DMS 273 (cell line): ENCODE data around the gene SSR2.
A peak's percentile ranks its signal among the peaks of the same experiment; 100 is the strongest.
"Not testable (repeated sequence)": the region's sequence is repeated elsewhere in the genome, so short reads cannot be mapped to it uniquely, and the experiment has no call there.

Experiments
- DNase-seq: peaks from one replicate; lab custom pipeline; 2025; ENCODE audit not compliant: unreplicated experiment; lab: John Stamatoyannopoulos, UW

Gene SSR2

DNA sequence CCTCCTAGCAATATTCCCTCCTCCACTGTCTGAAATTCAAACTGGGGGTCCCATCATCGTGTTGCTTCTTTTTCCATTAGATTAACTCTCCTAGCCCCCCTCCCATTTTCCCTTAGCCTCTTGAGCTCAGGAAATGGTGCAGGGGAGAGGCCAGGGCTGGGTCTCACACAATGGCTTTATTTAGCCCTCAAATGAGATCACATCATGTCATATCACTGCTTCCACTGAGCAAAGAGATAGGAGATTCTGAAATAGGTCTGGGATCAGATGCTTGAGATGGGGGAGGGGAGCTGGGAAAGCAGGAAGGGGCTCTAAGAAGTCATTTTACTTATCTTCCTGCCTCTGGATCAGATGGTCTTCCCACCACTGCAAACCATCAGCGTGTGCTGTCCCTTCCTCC is 24.6 kb downstream of the SSR2 start:
- no peak for DNase-seq

DNA sequence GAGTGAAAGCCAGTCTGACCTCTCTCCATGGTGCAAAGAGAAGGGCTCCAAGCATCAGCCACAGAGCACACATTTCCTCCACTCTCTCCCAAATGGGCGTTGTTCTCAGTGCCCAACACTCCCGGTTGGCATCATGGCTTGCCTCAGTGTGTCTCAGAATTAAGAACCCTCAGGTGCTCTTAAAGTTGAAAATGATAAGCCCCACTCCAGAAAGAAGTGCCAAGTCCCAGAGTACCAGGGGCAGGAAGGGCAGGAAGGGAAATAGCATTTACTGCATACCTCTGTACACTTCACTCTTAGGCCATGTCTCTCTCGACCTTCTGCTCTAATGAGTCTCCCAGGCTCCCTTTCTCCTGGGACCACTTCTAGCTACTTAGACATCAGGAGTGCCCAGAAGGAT is 27.2 kb downstream of the SSR2 start:
- no peak for DNase-seq

DNA sequence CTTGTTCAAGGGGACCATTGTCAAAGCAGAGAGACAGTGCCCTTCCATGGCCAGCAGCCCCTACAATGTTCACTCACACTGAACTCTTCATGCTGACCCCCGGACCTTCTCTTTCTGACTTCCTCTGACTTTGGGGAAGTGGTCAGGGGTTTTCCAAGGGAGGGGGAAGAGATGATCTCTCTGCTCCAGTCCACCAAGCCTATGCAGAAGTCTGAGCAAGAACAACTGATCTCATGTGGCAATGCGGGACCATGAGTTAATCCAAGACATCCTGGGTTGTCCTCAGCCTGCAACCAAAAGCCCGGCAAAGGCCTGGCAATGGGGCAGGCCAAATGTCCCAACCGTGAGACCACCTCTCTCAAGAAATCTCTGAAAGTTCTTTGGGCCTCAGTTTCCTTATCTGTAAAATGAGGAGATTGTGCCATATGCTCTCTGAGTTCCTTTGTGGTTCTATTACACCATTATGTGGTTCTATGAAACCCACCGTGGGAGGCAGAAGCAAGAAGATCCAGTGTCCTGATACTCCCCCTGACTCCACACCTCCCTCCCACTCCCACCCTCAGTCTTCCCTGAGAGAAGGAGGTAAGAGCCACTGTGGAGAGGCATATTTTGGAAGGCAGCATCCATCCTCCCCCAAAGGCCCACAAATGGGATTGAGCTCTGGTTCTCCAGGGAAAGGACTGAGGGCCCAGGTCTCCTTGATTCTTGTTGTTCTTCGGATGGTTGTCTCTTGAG is 30.6 kb downstream of the SSR2 start:
- no peak for DNase-seq

DNA sequence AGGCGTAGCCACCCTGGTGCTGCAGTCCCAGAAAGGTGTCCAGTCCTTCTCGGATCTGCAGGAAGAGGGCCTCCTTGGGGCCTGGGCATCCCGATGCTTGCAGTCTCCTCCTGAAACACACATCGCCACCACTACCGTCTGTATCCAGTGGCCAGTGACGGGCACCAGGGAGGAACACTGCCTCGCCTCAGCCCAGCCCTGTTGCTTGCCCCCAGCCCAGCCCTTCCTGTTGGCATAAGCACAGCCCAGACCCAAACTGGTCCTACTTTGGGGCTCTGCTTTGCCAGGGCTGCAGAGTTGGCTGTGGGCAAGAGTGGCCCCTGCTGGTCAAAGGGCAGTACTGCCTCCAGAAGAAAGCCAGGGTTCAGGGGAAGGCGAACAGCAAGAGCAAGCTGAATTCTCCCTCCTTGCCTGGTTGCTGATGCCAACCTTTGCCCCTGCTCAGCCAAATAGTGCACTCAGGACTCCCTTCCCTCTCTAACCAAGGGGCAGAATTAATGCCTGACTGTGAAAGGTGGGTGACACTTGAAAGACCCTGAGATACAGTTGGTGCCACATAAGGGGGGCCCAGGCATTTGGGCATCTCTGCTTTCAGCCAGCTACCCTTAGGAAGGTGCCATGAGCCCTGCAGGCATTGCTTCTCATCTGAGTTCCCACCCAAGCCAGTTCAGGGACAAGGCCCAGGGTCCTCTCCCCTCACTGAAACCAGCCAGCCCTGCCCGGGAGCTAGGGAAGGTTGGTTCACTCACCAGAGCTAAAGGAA is 31.3 kb downstream of the SSR2 start:
- DNase-seq = peak; percentile 82

DNA sequence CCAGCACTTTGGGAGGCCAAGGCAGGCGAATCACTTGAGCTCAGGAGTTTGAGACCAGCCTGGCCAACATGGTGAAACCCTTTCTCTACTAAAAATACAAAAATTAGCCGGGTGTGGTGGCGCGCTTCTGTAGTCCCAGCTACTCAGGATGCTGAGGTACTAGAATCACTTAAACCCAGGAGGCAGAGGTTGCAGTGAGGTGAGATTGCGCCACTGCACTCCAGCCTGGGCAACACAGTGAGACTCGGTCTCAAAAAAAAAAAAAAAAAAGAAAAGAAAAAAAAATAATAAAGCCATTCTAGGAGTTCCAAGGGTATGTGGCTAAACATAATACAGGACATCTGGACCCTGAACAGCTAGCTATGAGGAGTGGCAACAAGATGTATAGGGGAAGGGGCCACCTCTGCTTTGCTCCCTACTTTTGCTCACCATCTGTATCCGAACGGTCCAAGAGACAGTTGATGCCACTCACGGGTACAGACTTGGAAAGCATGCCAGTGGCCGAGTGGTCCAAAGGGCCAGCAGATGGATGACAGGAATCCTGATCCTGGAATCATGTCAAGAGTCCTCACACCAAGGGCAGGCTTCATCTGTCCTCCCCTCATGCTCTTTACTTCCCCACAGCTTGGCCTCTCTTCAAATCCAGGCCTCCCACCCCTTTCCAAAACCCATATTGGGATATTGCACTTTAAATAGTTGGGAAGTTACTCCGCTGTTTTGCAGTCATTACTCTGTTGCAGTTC is 35.7 kb downstream of the SSR2 start:
- DNase-seq = not testable (repeated sequence)

DNA sequence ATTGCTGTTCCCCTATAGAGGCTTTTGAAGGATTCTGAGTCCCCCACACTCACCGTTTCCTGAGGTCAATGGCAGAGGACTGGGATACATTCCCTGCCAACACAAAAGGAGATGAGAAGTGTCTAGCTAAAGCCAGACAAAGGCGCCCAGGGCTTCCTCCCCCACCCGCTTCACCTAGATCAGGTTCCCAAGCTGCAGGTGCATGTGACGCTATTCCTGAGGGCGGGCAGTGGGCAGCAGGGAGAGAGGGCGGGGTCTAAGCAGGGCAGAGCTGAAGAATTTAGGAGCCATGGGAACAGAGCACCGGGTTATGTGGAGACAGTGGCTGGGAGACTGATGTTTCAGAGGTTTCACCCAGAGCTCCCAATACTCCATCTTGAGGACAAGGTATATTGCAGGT is 36.4 kb downstream of the SSR2 start:
- DNase-seq = no peak

DNA sequence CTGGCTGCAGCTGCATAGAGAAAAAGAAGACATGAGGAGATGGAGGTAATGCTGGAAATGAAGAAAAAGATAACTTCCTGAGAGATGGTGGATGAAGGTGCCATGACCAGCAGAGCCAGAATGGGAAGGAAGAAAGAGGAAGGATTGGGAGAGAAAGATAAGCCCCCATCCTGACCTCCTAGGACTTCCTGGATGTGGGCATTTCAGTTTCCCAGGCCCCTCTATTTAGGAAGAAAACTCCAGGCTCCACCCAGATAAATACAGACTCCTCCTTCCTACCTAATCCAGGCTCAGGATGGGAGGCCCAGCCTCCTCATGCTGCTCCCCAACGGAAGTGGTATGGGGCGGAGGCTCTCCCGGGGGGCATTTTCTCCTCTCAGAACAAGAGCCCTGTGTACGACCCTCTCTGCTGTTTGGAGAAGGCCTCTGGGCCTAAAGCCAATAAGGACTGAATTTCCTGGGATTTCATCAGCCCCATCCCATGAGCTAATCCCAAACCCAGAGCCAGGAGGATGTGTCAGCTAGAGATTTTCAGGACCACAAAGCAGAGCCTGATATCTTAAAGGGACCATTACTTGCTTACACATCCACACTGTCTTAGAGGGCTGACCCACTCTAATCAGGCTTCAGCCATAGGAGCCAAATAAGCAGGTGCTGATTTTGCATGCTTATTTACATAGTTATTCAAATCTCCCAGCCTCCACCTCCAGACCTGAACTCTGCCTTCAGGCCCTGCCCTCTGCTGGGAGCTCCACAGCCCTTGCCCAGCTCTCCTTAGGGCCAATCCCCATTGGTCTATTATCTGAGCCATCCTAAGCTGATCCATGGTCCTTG is 37.3 kb downstream of the SSR2 start:
- peak; percentile 72 for DNase-seq

DNA sequence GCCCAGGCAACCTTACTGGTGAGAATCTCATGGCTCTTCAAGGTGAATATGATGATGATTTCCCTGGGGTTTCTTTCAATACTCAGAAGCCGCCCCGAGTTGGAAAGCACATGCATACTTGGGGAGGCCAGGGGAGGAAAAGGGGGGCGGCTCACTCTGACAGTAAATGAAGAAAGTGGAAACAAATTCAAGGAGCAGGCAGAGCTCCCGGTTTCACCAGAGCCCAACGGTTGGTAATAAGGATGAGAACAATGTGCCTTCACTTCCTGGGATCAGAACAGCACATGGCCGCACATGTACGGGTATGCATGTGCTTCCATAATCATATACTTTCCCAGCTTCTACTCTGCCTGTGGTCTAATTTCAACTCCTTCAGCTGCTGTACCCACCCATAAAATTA is 38.6 kb downstream of the SSR2 start:
- DNase-seq = no peak

DNA sequence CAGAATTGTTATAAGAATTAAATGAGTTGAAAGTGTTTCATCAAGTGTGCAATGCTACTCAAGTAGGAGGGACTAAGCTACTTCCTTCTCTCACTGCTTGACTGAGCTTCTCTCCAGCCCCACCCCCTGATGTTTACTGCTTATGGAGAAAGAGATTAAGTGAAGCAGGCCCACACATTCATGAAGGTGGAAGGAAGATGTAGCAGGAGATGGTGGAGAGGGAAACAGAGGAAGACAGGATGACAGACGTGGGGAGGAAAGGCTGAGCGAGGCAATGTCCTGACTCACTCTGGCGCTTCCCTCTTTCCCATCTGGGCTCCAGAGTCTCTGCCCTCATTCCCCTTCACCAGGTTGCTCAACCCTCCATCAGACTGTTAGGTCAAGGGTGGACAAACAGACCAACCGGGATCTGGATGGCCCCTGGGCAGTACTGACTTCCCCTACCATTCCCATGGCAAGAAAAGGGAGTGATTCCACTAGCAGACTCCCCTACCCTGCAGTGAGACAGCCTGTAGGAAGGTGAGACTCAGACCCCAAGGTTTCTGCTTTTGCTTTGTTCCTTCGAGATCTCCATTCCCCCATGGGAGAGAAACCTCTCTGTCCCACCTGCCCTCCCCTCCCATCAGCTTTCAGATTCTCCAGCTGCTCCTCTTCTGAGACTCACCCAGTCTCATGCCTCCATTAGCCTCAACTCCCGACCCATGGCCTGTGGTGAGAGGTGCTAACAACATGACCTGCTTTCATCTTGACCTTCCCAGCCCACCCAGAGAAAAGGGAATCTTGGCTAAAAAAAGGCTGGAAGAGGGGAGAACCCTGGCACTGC is 39.3 kb downstream of the SSR2 start:
- no peak for DNase-seq

DNA sequence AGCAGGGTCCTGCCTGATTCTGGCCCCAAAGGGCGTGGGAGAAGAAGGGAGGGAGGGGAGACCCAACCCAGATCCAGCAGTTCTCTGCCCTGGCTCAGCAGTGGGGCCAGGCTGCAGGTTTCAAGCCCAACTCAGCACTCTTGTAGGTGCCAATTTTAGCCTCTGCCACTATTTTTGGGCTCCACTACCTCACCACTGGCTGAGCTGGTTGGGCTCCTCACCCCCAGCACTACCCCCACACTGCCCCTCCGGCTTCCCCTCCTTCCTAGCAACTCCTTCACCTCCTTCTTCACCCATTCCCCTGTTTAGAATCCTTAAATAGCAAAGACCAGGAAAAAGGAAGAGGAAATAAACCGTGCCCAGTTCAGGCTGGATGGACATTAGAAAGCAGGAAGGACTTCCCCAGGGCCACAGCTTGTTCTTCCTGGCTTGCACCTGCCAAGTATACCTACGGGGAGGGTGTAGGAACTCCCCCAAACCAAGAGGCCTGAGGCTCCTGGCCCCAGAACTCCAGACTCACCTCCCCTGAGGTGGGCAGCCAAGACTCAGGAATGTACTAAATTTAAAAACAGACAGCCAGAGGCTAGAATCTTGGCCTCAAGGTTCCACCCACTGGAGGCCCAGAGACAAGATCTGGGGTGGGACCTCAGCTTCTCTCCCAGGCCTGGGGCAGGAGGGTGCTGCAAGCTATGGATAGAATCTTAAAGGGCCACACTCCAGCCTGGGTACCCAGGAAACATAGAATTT is 41.0 kb downstream of the SSR2 start:
- DNase-seq = no peak

DNA sequence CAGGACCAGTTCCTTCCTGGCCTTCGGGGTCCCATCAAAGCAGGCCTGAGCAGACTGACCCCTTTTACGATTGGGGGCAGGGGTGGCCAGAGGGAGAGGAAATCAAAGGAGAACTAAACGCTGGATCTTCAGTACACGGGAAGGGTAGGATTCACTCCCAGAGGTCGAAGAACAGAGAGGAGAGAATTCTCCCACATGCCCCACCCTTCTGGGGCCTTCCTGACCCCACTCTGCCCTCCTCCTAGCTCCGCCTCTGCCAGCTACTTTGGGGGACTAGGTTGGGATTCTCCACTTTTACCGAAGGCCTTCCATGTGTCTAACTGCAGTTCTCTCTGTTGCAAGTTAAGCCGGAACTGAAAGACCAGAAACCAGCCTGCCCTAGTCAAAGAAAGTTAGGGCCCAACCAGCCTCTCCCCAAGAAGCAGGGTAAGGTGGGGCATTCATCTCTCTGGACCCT is 41.8 kb downstream of the SSR2 start:
- DNase-seq = no peak

DNA sequence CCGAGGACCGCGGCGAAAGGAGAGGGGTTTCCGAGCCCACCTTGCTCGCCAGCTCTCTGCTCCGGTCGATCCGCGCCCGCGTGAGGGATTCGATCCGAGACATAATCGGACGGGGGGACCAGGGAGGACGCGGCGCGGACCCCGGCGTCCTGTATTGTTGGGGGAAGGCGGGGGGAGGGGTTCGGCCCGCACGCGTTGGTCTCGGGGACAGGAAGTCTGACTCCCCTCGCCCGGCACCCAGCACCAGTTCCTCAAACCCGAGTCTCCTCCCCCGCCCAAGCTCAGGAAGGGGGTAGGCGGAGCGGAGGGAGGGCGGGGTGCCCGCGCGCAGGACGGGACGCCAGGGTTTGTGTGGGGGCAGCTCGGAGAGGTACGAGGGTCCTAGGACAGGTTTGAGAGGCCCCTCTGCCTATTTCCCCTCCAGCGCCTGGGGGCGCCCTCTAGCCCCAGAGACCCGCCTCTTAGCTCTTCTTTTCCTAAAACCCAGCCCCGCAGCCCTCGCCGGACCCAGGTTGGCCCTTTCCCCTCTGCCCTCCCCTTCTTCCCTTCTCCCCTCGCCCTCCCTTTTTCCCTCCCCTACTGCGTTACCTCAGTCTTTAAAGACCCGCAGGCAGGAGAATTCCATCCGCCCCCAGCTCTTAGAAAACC is 42.3 kb downstream of the SSR2 start, which contains the start of gene ARHGEF2:
ARHGEF2 (minus strand) TSS at position 223 of the 648 bp plus-strand sequence; CDS start at position 103, 120 bp downstream.
- DNase-seq = peak; percentile 91

DNA sequence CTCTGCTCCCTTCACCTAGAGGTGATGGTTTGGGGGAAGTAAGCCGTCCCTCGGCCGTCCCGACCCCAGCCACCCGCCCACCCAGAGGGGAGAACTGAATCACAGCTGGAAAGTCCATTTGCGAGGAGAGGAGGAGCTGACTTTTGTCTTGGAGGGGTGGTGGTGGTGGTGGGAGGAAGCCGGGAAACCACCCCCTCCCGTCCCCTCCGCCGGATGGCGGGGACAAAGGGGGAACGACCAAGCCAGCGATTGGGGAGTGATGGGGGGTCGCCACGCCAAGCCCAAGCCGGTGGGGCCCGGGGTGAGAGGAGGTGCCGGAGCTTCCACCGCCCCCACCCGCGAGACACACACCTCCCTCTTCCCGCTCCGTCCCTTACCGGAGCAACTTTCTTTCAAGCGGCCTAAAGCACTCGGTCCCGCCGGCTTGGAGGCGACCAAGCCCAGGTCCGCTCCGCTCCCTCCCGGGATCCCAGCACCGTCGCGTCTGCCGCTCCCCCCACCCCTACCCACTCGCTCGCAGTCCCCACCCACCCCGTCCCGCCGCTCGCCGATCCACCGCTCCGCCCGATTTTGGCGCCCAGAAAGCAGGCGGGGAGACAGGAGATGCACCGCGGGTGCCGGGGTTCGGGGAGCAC is 42.9 kb downstream of the SSR2 start:
- peak; percentile 71 for DNase-seq

DNA sequence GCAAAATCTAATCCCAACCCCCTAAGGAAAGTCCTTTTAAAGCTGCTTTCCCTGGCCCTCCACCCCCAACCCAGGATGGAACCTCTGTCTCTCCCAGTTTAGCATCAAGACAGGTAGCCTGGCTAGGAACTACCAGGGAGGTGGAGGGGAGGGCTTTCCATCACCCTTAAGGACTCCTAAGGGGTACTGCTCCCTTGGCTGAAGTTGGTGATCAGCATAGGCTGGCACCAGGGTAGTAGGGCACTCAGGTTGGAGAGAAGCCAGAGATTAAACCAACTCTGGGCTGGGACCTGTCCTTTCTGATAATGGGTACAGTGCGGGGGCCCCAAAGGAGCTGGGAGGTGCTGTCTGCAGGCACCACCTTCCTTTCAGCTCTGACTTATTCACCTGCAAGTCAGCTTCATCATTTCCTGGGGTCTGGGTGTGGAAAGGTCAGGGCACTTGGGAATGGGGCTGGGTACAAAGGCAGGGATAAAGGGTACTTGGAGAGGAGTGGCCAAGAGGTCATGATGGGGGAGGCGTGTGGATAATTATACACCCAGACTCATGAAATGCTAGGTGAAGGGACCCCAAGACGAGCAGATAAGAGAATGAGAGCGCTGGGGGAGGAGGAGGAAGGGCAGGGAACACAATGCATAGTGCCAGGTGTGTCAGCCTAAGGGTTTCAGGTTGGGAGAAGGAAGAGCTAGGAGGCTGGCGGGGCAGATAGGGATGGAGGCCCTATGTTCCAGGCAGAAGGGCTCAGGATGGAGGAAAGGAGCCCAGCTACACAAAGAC is 43.6 kb downstream of the SSR2 start:
- peak; percentile 60 for DNase-seq

DNA sequence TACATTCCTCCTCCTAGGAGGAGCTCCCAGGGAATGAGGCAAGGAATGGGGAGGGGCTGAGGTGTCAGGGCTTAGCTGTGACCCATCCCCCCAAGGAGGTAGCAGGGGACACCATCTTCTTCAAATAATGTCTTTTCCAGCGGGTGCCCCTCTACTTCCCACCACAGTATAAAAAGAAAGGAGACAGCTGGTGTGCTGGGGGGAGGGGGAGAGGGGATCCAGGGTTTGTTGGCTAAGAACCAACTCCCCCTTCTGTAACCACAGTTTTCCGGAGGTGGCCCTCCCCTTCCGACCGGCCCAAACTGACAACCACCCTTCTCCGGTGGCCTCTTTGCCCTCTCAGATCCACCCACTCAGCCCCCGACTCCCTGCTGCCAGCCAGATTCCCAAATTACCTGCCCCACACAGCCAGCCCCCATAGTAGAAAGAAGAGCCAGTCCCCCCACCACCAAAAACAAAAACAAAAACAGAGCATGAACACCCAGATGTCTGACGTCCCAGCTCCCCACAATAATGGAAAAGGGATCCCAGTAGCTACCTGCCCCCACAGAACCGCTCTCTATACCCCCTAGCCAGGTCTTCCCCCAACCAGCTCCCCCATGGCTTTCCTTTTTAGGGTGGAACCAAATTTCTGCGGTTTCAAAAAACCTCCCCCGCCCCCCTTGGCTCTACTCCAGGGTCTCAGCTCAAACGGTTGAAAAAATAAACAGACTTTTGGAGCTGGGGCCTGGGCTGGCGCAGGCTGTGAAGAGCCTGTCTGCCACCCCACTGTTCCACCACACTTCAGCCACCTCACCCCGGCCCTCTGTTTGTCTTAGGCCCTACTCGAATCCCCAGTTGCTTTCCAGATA is 44.5 kb downstream of the SSR2 start:
- peak; percentile 91 for DNase-seq

DNA sequence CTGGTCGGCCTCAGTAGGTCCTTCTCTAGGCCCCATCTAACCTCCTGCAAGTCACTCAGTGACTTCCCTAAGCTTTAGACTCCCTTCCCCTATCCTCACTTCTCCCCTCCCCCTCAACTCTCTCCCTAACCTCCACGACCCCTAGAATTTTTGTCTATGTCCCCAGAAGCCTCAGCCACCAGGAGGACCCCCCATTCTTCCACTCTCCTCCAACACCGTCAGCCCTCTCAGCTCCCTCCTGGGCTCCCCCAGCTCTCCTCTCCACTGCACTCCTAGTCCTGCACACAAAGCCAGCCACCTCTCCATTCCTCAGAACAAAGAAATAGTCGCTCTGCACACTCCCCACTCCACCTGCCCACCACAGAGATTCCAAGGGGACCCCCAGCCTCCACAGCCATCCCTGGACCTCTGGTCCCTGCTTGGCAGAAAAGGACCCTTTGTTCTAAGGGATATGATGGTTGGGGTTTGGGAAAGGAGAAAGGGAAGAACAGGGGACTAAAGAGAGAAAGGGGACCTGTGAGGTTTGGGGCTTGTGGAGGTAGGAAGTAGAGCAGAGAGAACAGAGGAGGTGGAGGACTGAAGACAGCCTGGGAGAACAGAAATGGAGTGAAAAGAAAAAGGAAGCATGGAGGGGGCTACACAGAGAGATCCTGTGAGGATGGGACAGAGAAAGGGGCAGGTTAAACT is 45.2 kb downstream of the SSR2 start:
- DNase-seq = no peak
